Endometrial microvascular endothelial cells (primary cell): ENCODE measurements around the gene ESF1. TPM values are rescaled to one million over a fixed set of nuclear protein-coding genes. Genes with fewer than 3 reads are reported as not detected.
"Not testable (repeated sequence)": the region's sequence is repeated elsewhere in the genome, so short reads cannot be mapped to it uniquely, and the experiment has no call there.

ENCODE experiments used
- in situ Hi-C: cut with HindIII; loops from 2 replicates; pipeline ENCODE4 v1.10.0; 2017; ENCODE audit warnings: low sequenced_read_pairs, low pct_unique_long_range_greater_than_20kb; ENCODE audit errors: inconsistent ontology term
- total RNA-seq: library from RNA; depleted of rRNA; stranded (reverse); fragments of >200 nt; gene quantifications from one replicate; pipeline ENCODE4 v1.2.3, GENCODE V29; 2015; ENCODE audit errors: inconsistent ontology term

ESF1 gene
- total RNA-seq, 1 donor from 2014 or later: 6.1 TPM

- in situ Hi-C loops: no loop called here
Observed at GRCh38 chr20:13753436-13754036, 31.2 kb downstream of the ESF1 start.

GRCh38 chr20:13749811-13750210 is 34.9 kb downstream of the ESF1 start:
- in situ Hi-C loops: no loop called here

GRCh38 chr20:13745784-13746183 is 38.9 kb downstream of the ESF1 start:
- in situ Hi-C loops: no loop called here

GRCh38 chr20:13744352-13744751 is 40.4 kb downstream of the ESF1 start:
- in situ Hi-C loops: no loop called here

GRCh38 chr20:13741879-13742278 is 42.8 kb downstream of the ESF1 start:
- in situ Hi-C loops: no loop called here

- in situ Hi-C loops: no loop called here
Observed at GRCh38 chr20:13739731-13740649, 44.7 kb downstream of the ESF1 start.

GRCh38 chr20:13738187-13738586 is 46.5 kb downstream of the ESF1 start:
- in situ Hi-C loops: not testable (repeated sequence)

GRCh38 chr20:13736436-13737191 is 48.1 kb downstream of the ESF1 start:
- in situ Hi-C loops: no loop called here

- in situ Hi-C loops: no loop called here
Observed at GRCh38 chr20:13735826-13736225, 48.9 kb downstream of the ESF1 start.

GRCh38 chr20:13723011-13723410 is 61.7 kb downstream of the ESF1 start:
- in situ Hi-C loops: no loop called here

GRCh38 chr20:13718171-13718570 is 66.5 kb downstream of the ESF1 start:
- in situ Hi-C loops: no loop called here

GRCh38 chr20:13717631-13718044 is 67.1 kb downstream of the ESF1 start:
- in situ Hi-C loops: no loop called here

GRCh38 chr20:13715171-13715570 is 69.5 kb downstream of the ESF1 start:
- in situ Hi-C loops: no loop called here

GRCh38 chr20:13708234-13708633 is 76.5 kb downstream of the ESF1 start:
- in situ Hi-C loops: no loop called here

GRCh38 chr20:13703265-13703664 is 81.5 kb downstream of the ESF1 start:
- in situ Hi-C loops: no loop called here

- in situ Hi-C loops: no loop called here
Observed at GRCh38 chr20:13701486-13701885, 83.2 kb downstream of the ESF1 start.

- in situ Hi-C loops: no loop called here
Observed at GRCh38 chr20:13700761-13701160, 84.0 kb downstream of the ESF1 start.

- in situ Hi-C loops: no loop called here
Observed at GRCh38 chr20:13694420-13695150, 90.1 kb downstream of the ESF1 start.
